Tibial nerve (tissue), 4 donors: Measurements from ENCODE around the gene ISCA2. TPM values are rescaled to one million over a fixed set of nuclear protein-coding genes. Genes with fewer than 3 reads are reported as not detected.

ENCODE experiments used
- DNase-seq, 2 donors: peaks; one replicate each; pipeline ENCODE4 v3.0.0-alpha.2; 2019; ENCODE audit warnings: low spot score in 2 of 2
- H3K27ac ChIP-seq, 4 donors: fragments of 200-600 bp; sonication (generic) in 3 of 4; one replicate each; pipeline ENCODE4 v1.5.1; 2017 to 2019; ENCODE audit warnings: mild to moderate bottlenecking in 1 of 4
- H3K27me3 ChIP-seq, 2 donors: fragments of 200-600 bp; sonication (generic) in 1 of 2; one replicate each; pipeline versions ENCODE4 v1.5.1 to v1.6.0; 2017 to 2019
- H3K36me3 ChIP-seq, 3 donors: fragments of 200-600 bp; sonication (generic); one replicate each; pipeline ENCODE4 v1.5.1; 2018 to 2019
- H3K4me1 ChIP-seq, 4 donors: fragments of 200-600 bp; sonication (generic) in 3 of 4; one replicate each; pipeline ENCODE4 v1.5.1; 2017 to 2019
- H3K4me3 ChIP-seq, 4 donors: fragments of 200-600 bp; sonication (generic) in 3 of 4; one replicate each; pipeline ENCODE4 v1.5.1; 2017 to 2019; ENCODE audit warnings: mild to moderate bottlenecking in 1 of 4, moderate library complexity in 1 of 4
- H3K9me3 ChIP-seq, 4 donors: fragments of 200-600 bp; sonication (generic) in 3 of 4; one replicate each; pipeline ENCODE4 v1.5.1; 2017 to 2019
- EP300 ChIP-seq, 2 donors: sonication (generic); formaldehyde crosslinking; IDR thresholded peaks; one replicate each; pipeline ENCODE4 v1.6.1; 2017; ENCODE audit warnings: antibody characterized with exemption in 2 of 2, mild to moderate bottlenecking in 1 of 2
- POLR2A ChIP-seq, 2 donors: fragments of 450-650 bp; IDR thresholded peaks; one replicate each; pipeline ENCODE4 v1.6.1; 2017; ENCODE audit warnings: antibody characterized with exemption in 2 of 2, mild to moderate bottlenecking in 2 of 2, moderate library complexity in 2 of 2
- WGBS, 2 donors: methylation state at CpG; one replicate each; pipeline ENCODE4 v1.1.5; 2018; 5-methylcytosine and 5-hydroxymethylcytosine counted together
- total RNA-seq, 4 donors: library from RNA; depleted of rRNA; stranded (reverse); fragments of >200 nt; gene quantifications; one replicate each; pipeline ENCODE4 v1.1.0, GENCODE V29; 2016
- TF ChIP-seq, protein P1 (sequence below), 5 experiments: fragments of 200-600 bp in 3 of 5; fragments of 450-650 bp in 2 of 5; sonication (generic) in 3 of 5; IDR thresholded peaks; one replicate each; pipeline ENCODE4 v1.5.1; 2016 to 2019; ENCODE audit warnings: antibody characterized with exemption in 5 of 5, mild to moderate bottlenecking in 3 of 5, moderate library complexity in 2 of 5

The ISCA2 gene
- total RNA-seq, 4 donors from 2014 or later: 7.3 to 14.9 (median 12.4) TPM

DNA sequence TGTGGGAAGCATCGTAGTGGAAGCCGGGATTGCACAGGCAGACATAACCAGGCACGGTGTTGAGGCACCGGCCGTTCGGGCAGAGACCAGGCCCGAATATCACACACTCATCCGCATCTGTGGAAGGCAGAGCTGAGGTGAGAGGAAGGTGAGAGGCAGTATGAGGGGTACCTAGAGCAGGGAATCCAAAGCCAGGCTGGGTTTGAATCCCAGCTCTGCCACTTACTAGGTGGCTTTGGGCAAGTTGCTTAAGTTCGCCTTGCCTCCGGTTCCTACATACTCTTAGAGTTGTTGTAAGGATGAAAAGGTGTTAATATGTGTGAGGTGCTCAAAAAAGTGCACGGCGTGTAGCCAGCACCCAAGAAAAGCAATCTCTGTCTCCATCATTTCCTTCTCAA lies 10.4 kb downstream of the ISCA2 start:
- TF ChIP-seq POLR2A (IDR thresholded peaks at IDR 0.05): no peak
- no peak for TF ChIP-seq EP300 (IDR thresholded peaks at IDR 0.05)
- TF ChIP-seq, protein P1, sequence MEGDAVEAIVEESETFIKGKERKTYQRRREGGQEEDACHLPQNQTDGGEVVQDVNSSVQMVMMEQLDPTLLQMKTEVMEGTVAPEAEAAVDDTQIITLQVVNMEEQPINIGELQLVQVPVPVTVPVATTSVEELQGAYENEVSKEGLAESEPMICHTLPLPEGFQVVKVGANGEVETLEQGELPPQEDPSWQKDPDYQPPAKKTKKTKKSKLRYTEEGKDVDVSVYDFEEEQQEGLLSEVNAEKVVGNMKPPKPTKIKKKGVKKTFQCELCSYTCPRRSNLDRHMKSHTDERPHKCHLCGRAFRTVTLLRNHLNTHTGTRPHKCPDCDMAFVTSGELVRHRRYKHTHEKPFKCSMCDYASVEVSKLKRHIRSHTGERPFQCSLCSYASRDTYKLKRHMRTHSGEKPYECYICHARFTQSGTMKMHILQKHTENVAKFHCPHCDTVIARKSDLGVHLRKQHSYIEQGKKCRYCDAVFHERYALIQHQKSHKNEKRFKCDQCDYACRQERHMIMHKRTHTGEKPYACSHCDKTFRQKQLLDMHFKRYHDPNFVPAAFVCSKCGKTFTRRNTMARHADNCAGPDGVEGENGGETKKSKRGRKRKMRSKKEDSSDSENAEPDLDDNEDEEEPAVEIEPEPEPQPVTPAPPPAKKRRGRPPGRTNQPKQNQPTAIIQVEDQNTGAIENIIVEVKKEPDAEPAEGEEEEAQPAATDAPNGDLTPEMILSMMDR (IDR thresholded peaks at IDR 0.05): no peak
- DNase-seq: no peak
- Histone ChIP-seq H3K27me3 (no peaks in the 10 kb centered on the region), H3K4me1 (peaks cover 0 to 24% (median 0%) of the 10 kb centered on the region in 4 donors), H3K4me3 (no peak overlapping the region), H3K27ac (peak overlapping the region in 1 of 4 donors; percentile 22), H3K36me3 (peaks cover 0 to 64% (median 0%) of the 10 kb centered on the region in 3 donors), H3K9me3 (no peaks in the 10 kb centered on the region)
- WGBS, 2 donors: 91 to 92% methylated on average over 12 of the region's 12 CpGs

DNA sequence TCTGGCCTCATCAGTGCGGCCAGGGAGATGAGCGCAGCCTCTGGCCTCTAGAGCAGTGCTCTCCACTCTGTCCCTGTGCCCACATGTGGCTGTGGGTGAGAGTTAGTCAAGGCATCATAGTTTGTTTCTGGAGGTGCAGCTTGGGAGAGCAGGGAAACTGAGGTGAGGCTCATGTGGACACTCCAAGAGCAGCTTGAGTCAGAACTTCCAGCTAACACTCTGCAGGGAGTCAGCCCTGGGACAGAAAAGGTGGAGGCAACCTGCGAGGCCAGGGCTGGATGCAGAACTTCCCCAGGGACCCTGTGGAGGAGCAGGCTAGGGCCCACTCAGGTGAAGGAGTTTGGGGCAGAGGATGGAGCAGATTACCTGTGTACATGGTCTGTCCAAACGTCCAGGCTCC lies 10.8 kb downstream of the ISCA2 start:
- no peak overlapping the region for H3K4me3 ChIP-seq
- no peak for TF ChIP-seq POLR2A (IDR thresholded peaks at IDR 0.05)
- no peak for TF ChIP-seq EP300 (IDR thresholded peaks at IDR 0.05)
- TF ChIP-seq, protein P1 (IDR thresholded peaks at IDR 0.05): no peak
- no peak for DNase-seq
- peaks cover 0 to 68% (median 0%) of the 10 kb centered on the region in 3 donors for H3K36me3 ChIP-seq
- H3K27ac ChIP-seq: no peak overlapping the region
- H3K4me1 ChIP-seq: peaks cover 0 to 27% (median 0%) of the 10 kb centered on the region in 4 donors
- WGBS, 2 donors: 73 to 92% methylated on average over 4 of the region's 4 CpGs
- no peaks in the 10 kb centered on the region for H3K27me3 ChIP-seq
- no peaks in the 10 kb centered on the region for H3K9me3 ChIP-seq

DNA sequence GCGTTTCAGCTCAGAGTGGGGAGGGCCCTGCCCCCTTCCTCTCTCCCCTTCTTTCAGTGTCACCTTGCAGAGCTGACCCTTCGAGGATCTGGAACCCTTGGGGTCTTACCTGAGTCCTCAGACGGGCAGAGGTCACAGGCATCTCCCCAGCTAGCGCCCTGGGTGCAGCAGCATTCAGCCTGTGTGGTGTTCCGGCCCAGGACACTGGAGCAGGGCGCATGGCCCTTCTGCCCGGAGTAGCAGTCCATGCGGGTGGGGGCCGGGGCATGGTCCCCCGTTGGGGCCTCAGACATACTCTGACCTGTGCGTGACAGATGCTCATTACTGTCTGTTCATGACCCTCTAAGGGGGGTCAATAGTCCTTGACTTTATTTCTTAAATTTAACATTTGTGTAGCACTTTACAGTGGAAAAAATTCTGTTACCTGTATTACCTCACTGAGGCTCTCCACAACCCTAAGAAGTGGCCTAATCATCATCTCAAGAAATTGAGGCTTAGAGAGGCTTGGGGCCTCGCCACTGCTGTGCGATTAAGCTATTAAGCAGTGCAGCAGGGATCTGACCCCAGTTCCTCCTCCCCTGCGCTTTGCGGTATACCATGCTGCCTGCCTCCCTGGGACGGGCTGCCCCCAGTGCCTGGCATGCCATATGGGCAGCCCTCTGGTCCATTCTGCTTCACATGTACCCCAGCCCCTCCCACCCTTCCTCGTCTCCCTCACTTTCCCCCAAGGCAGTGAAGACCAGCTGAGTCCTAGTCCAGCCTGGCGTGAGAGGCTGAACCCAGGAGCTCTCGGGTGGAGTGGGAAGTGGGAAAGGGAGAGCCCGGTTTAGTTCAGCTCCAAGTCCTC lies 11.5 kb downstream of the ISCA2 start:
- peaks cover 0 to 34% (median under 1%) of the 10 kb centered on the region in 4 donors for H3K4me1 ChIP-seq
- no peak overlapping the region for H3K4me3 ChIP-seq
- H3K36me3 ChIP-seq: peaks cover 0 to 67% (median 0%) of the 10 kb centered on the region in 3 donors
- WGBS, 2 donors: 85 to 88% methylated on average over 20 of the region's 20 CpGs
- no peaks in the 10 kb centered on the region for H3K27me3 ChIP-seq
- TF ChIP-seq POLR2A (IDR thresholded peaks at IDR 0.05) (no peak), EP300 (IDR thresholded peaks at IDR 0.05) (no peak)
- TF ChIP-seq, protein P1 (IDR thresholded peaks at IDR 0.05): no peak
- no peak overlapping the region for H3K27ac ChIP-seq
- no peak for DNase-seq
- H3K9me3 ChIP-seq: no peaks in the 10 kb centered on the region

DNA sequence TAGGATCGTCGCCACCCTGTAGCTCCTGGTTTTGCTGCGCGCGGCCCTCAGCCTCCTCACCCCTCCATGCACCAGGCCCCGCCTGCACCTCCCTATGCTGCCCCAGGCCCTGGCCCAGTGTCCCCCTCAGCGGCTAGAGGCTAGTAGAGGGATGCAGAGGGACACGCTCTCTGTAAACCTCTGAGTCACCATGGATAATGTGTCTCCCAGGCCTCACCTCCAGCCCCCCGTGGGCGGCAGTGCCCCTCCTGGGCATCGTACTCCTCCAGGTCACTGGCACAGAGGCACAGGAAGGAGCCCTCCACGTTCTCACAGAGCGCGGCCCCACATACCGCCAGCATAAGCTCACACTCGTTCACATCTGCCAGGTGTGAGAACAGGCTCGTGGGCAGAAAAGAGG lies 12.3 kb downstream of the ISCA2 start:
- Histone ChIP-seq H3K27ac (peak overlapping the region in 1 of 4 donors; percentile 37), H3K36me3 (peaks cover 0 to 59% (median 0%) of the 10 kb centered on the region in 3 donors), H3K4me1 (peaks cover 0 to 39% (median 5%) of the 10 kb centered on the region in 4 donors)

More for the DNA sequence above, 12.3 kb downstream of the ISCA2 start:
- DNase-seq: no peak
- no peaks in the 10 kb centered on the region for H3K9me3 ChIP-seq
- H3K27me3 ChIP-seq: no peaks in the 10 kb centered on the region
- no peak overlapping the region for H3K4me3 ChIP-seq
- WGBS, 2 donors: 82 to 84% methylated on average over 17 of the region's 17 CpGs
- TF ChIP-seq POLR2A (IDR thresholded peaks at IDR 0.05) (no peak), EP300 (IDR thresholded peaks at IDR 0.05) (no peak)
- TF ChIP-seq, protein P1 (IDR thresholded peaks at IDR 0.05): no peak
